GM12878 (cell line): ENCODE data around the gene RNF220. TPM values are rescaled to one million over a fixed set of nuclear protein-coding genes. Genes with fewer than 3 reads are reported as not detected.

Source experiments
- ATAC-seq: fragments of 200-7000 bp; cut with Tn5 transposase; 3 replicates; pipeline ENCODE4 v1.9.1; 2020; ENCODE audit warnings: mild to moderate bottlenecking, moderate library complexity
- BruUV-seq: library from RNA; stranded (reverse); fragments of 400-500 nt; replicated peaks from 2 replicates; lab custom pipeline; 2021; lab: Mats Ljungman, UMichigan
- CTCF ChIA-PET: fragments of 300-600 bp; sonication (Branson Sonifier 250); formaldehyde crosslinking; extraction: SDS; loops from one replicate; lab custom pipeline; 2021; ENCODE audit warnings: inconsistent platforms; lab: Yijun Ruan, JAX
- POLR2A ChIA-PET: fragments of 350-600 bp; formaldehyde crosslinking; extraction: SDS; loops from one replicate; lab custom pipeline; 2021; ENCODE audit warnings: inconsistent platforms; lab: Charles Lee
- RAD21 ChIA-PET: fragments of 300-600 bp; sonication (Branson Sonifier 250); formaldehyde crosslinking; loops from one replicate; lab custom pipeline; 2023; ENCODE audit warnings: antibody characterized with exemption; ENCODE audit not compliant: unreplicated experiment; lab: Charles Lee
- SMC1A ChIA-PET: fragments of 300-600 bp; sonication (Branson Sonifier 250); formaldehyde crosslinking; loops from one replicate; lab custom pipeline; 2023; ENCODE audit not compliant: unreplicated experiment, uncharacterized antibody; lab: Charles Lee
- DNase-seq: peaks from one replicate; pipeline ENCODE4 v3.0.0-alpha.2; 2011; ENCODE audit warnings: low read depth, low spot score
- FAIRE-seq: peaks from 3 replicates; lab custom pipeline; 2011; peaks lifted over from hg19 to GRCh38; lab: Jason Lieb, UNC
- H2AFZ ChIP-seq: 2 replicates; pipeline ENCODE4 v1.6.0; 2011; ENCODE audit warnings: low read depth, low read length, control low read depth; ENCODE audit not compliant: control insufficient read depth
- H3K27ac ChIP-seq: 2 replicates; pipeline ENCODE4 v1.5.1; 2011; ENCODE audit warnings: control low read depth; ENCODE audit not compliant: control insufficient read depth, insufficient read depth
- H3K27me3 ChIP-seq, 2 experiments: replicated peaks in 1 of 2; 2 replicates each; pipeline versions ENCODE4 v1.6.0 to v1.6.1; 2011; ENCODE audit warnings: low read length in 1 of 2; ENCODE audit not compliant: control insufficient read depth in 2 of 2, insufficient read depth in 2 of 2
- H3K36me3 ChIP-seq, 2 experiments: 2 replicates each; pipeline ENCODE4 v1.5.1; 2011; ENCODE audit warnings: low read length in 1 of 2; ENCODE audit not compliant: control insufficient read depth in 2 of 2, insufficient read depth in 2 of 2
- H3K4me1 ChIP-seq: 2 replicates; pipeline ENCODE4 v1.6.1; 2011; ENCODE audit warnings: mild to moderate bottlenecking, low read length, moderate library complexity, mixed read lengths; ENCODE audit not compliant: control insufficient read depth, insufficient read depth
- H3K4me2 ChIP-seq: 2 replicates; pipeline ENCODE4 v1.6.0; 2011; ENCODE audit warnings: control low read depth; ENCODE audit not compliant: control insufficient read depth, insufficient read depth
- H3K4me3 ChIP-seq: fragments of 200-600 bp; sonication (generic); 2 replicates; pipeline ENCODE4 v1.5.1; 2016
- H3K79me2 ChIP-seq: 2 replicates; pipeline ENCODE4 v1.6.0; 2011; ENCODE audit warnings: low read length; ENCODE audit not compliant: control insufficient read depth, insufficient read depth
- H3K9ac ChIP-seq: 2 replicates; pipeline ENCODE4 v1.8.0; 2011; ENCODE audit warnings: low read length, control low read depth, mixed read lengths; ENCODE audit not compliant: control insufficient read depth, insufficient read depth
- H3K9me3 ChIP-seq: replicated peaks from 3 replicates; pipeline ENCODE4 v1.5.1; 2011; ENCODE audit warnings: mild to moderate bottlenecking, low read length; ENCODE audit not compliant: control insufficient read depth, insufficient read depth
- H4K20me1 ChIP-seq: 2 replicates; pipeline ENCODE4 v1.6.0; 2011; ENCODE audit not compliant: control insufficient read depth, insufficient read depth
- BHLHE40 ChIP-seq, 2 experiments: fragments of 450-650 bp in 1 of 2; IDR thresholded peaks; 2 replicates each; pipeline ENCODE4 v1.6.1; 2011 to 2017; ENCODE audit warnings: low read depth in 2 of 2, borderline replicate concordance in 1 of 2, improper control_type of control experiment in 1 of 2, low read length in 1 of 2, mild to moderate bottlenecking in 1 of 2
- CBX3 ChIP-seq: fragments of 200-600 bp; sonication (generic); IDR thresholded peaks from 2 replicates; pipeline ENCODE4 v1.6.1; 2016; ENCODE audit warnings: low read depth, borderline replicate concordance
- CREB1 ChIP-seq: IDR thresholded peaks from 2 replicates; pipeline ENCODE4 v1.6.1; 2012; ENCODE audit warnings: low read depth, mild to moderate bottlenecking, inconsistent platforms
- ETV6 ChIP-seq, 2 experiments: fragments of 450-650 bp in 1 of 2; IDR thresholded peaks in 1 of 2; conservative IDR thresholded peaks in 1 of 2; 2 replicates each; pipeline ENCODE4 v1.6.1; 2014; ENCODE audit warnings: antibody characterized with exemption in 1 of 2, borderline replicate concordance in 1 of 2, low read depth in 1 of 2, mild to moderate bottlenecking in 1 of 2, moderate library complexity in 1 of 2
- NR2C2 ChIP-seq: IDR thresholded peaks from 2 replicates; pipeline ENCODE4 v1.6.1; 2011; ENCODE audit warnings: borderline replicate concordance, low read depth; ENCODE audit not compliant: control insufficient read depth, insufficient read length
- PAX5 ChIP-seq: IDR thresholded peaks from 2 replicates; pipeline ENCODE4 v1.6.1; 2011; ENCODE audit warnings: low read depth, low read length, borderline replicate concordance
- SIX5 ChIP-seq: IDR thresholded peaks from 2 replicates; pipeline ENCODE4 v1.6.1; 2011; ENCODE audit warnings: mild to moderate bottlenecking, low read depth, low read length, moderate library complexity; ENCODE audit not compliant: severe bottlenecking
- WGBS: methylation state at CpG from one replicate; pipeline ENCODE4 v1.1.6; 2016; ENCODE audit warnings: low lambda C conversion rate; ENCODE audit not compliant: insufficient replicate concordance, insufficient coverage; ENCODE audit errors: missing lambda C conversion rate; 5-methylcytosine and 5-hydroxymethylcytosine counted together
- in situ Hi-C: fragments of 300-500 bp; cut with MboI; formaldehyde crosslinking; loops from 9 replicates; pipeline ENCODE4 v1.14.3; 2018; ENCODE audit warnings: mixed read lengths
- intact Hi-C: fragments of 100-400 bp; cut with micrococcal nuclease; formaldehyde crosslinking; loops from one replicate; pipeline ENCODE4 v1.14.2; 2022; ENCODE audit not compliant: unreplicated experiment
- polyA plus RNA-seq, 11 experiments: library from polyadenylated mRNA; depleted of rRNA in 4 of 11; unstranded in 6 of 11; stranded (reverse) in 5 of 11; fragments of >200 nt; fragmentation: Nextera tagmentation in 4 of 11; fragmentation: Illumina TruSeq in 1 of 11; extraction: Ambion mirVana in 4 of 11; extraction: Trizol in 1 of 11; gene quantifications; 1 replicate in 1 of 11; 2 replicates in 10 of 11; pipeline versions ENCODE4 v1.2.1 to v1.2.3, GENCODE V29; 2011 to 2016; ENCODE audit warnings: inconsistent platforms in 2 of 11, missing spikeins in 2 of 11, low read depth in 1 of 11
- total RNA-seq, 4 experiments: library from RNA; depleted of rRNA in 3 of 4; stranded (reverse); fragments of >200 nt in 3 of 4; fragmentation: Illumina TruSeq in 1 of 4; extraction: Trizol in 1 of 4; gene quantifications; 2 replicates each; pipeline versions ENCODE4 v1.2.1 to v1.2.3, GENCODE V29; 2013 to 2021

RNF220 gene
- total and polyA plus RNA-seq, 10 of the 15 experiments (the other 5 are each of a cell fraction or from before 2014, with no cell fraction given), result 4.6 to 84.1 (median 53.7) TPM

- intact Hi-C loops, result loop anchor here (5.0 kb wide), 1 partner anchor 277 kb away; no protein-coding TSS in a partner anchor
- FAIRE-seq (no peak), DNase-seq (no peak), ATAC-seq (no peak)
- 60% methylated on average over 6 of the region's 6 CpGs for WGBS
- ChIA-PET POLR2A (interaction anchor here (0.6 kb wide), 1 partner anchor 603 kb away, joined by 4 read pairs; no protein-coding TSS in a partner anchor), RAD21 (no interaction called here), CTCF (interaction anchor here (1.1 to 3.9 kb wide), 3 partner anchors 10 to 277 kb away, joined by 3 to 20 read pairs (median 10); no protein-coding TSS in a partner anchor), SMC1A (no interaction called here)
- Histone ChIP-seq H3K4me1 (no peaks in the 10 kb centered on the region), H4K20me1 (no peaks in the 10 kb centered on the region), H3K9me3 (no peaks in the 10 kb centered on the region), H3K27me3 (no peaks in the 10 kb centered on the region), H3K27ac (no peak overlapping the region), H2AFZ (no peak overlapping the region), H3K36me3 (no peaks in the 10 kb centered on the region), H3K79me2 (no peaks in the 10 kb centered on the region), H3K4me3 (no peak overlapping the region), H3K4me2 (no peak overlapping the region), H3K9ac (no peak overlapping the region)
- in situ Hi-C loops, result loop anchor here (5.0 kb wide), 1 partner anchor 217 kb away; no protein-coding TSS in a partner anchor
- TF ChIP-seq SIX5 (no peak), CREB1 (no peak), BHLHE40 (IDR thresholded peaks at IDR 0.05; ENCODE audit: borderline replicate concordance in 1 of 2, low read depth in 2 of 2, low read length in 1 of 2) (no peak), PAX5 (no peak), NR2C2 (no peak), CBX3 (no peak), ETV6 (conservative IDR thresholded peaks at IDR 0.05 in 1 of 2, IDR thresholded peaks at IDR 0.05 in 1 of 2; ENCODE audit: borderline replicate concordance in 1 of 2, low read depth in 1 of 2) (no peak)
- no TSS peak for BruUV-seq
Measured at GRCh38 chr1:44375547-44375946, 29.5 kb upstream of the RNF220 start.
